NOMO-1 treated with dmso at 0.1 percent for 144 hours (cell line): ENCODE measurements around the gene CREB3L1.

Experiments used
- DNase-seq: peaks from one replicate; lab custom pipeline; 2025; ENCODE audit not compliant: unreplicated experiment; lab: John Stamatoyannopoulos, UW

Gene CREB3L1

GRCh38 chr11:46321757-46322156 is 44.3 kb downstream of the CREB3L1 start:
- DNase-seq = peak; percentile 35

GRCh38 chr11:46322759-46323158 is 45.3 kb downstream of the CREB3L1 start:
- DNase-seq = no peak

- DNase-seq = no peak
Observed at GRCh38 chr11:46326813-46327416, 49.5 kb downstream of the CREB3L1 start.

- DNase-seq = no peak
Observed at GRCh38 chr11:46327829-46328228, 50.4 kb downstream of the CREB3L1 start.

- DNase-seq = no peak
Observed at GRCh38 chr11:46330154-46330553, 52.7 kb downstream of the CREB3L1 start.

GRCh38 chr11:46330563-46331281 is 53.3 kb downstream of the CREB3L1 start:
- DNase-seq = no peak

- peak; percentile 36 for DNase-seq
Observed at GRCh38 chr11:46331282-46331984, 54.0 kb downstream of the CREB3L1 start.

GRCh38 chr11:46332093-46332567 is 54.7 kb downstream of the CREB3L1 start:
- DNase-seq = no peak

GRCh38 chr11:46332568-46333393 is 55.3 kb downstream of the CREB3L1 start:
- DNase-seq = no peak

- no peak for DNase-seq
Observed at GRCh38 chr11:46333394-46333947, 56.0 kb downstream of the CREB3L1 start.

- DNase-seq = no peak
Observed at GRCh38 chr11:46334211-46334610, 56.7 kb downstream of the CREB3L1 start.

- DNase-seq = no peak
Observed at GRCh38 chr11:46335271-46335670, 57.8 kb downstream of the CREB3L1 start.

- no peak for DNase-seq
Observed at GRCh38 chr11:46335890-46336562, 58.6 kb downstream of the CREB3L1 start.

GRCh38 chr11:46336563-46337180 is 59.2 kb downstream of the CREB3L1 start:
- peak; percentile 95 for DNase-seq

GRCh38 chr11:46337626-46338345 is 60.3 kb downstream of the CREB3L1 start:
- DNase-seq = no peak

- peak; percentile 23 for DNase-seq
Observed at GRCh38 chr11:46338636-46338987, 61.1 kb downstream of the CREB3L1 start.

GRCh38 chr11:46338988-46339666 is 61.7 kb downstream of the CREB3L1 start:
- DNase-seq = no peak

- peak; percentile 87 for DNase-seq
Observed at GRCh38 chr11:46339816-46340215, 62.4 kb downstream of the CREB3L1 start.

GRCh38 chr11:46341454-46341853 is 64.0 kb downstream of the CREB3L1 start:
- no peak for DNase-seq
